Hepatocyte (in vitro differentiated cells): ENCODE data around the gene ADGRL3.

Experiments
- EZH2 ChIP-seq: fragments of 200-600 bp; sonication (generic); IDR thresholded peaks from 2 replicates; pipeline ENCODE4 v1.6.1; 2016; ENCODE audit warnings: antibody characterized with exemption, mild to moderate bottlenecking, borderline replicate concordance
- EZH2phosphoT487 ChIP-seq: fragments of 200-600 bp; sonication (generic); IDR thresholded peaks from one replicate; pipeline ENCODE4 v1.6.1; 2018; ENCODE audit warnings: antibody characterized with exemption, mild to moderate bottlenecking, low read depth, moderate library complexity; ENCODE audit not compliant: unreplicated experiment, severe bottlenecking
- TF ChIP-seq, protein P1 (sequence below): fragments of 200-600 bp; sonication (generic); IDR thresholded peaks from 2 replicates; pipeline ENCODE4 v1.5.1; 2016; ENCODE audit warnings: antibody characterized with exemption, mild to moderate bottlenecking; ENCODE audit not compliant: poor library complexity

DNA sequence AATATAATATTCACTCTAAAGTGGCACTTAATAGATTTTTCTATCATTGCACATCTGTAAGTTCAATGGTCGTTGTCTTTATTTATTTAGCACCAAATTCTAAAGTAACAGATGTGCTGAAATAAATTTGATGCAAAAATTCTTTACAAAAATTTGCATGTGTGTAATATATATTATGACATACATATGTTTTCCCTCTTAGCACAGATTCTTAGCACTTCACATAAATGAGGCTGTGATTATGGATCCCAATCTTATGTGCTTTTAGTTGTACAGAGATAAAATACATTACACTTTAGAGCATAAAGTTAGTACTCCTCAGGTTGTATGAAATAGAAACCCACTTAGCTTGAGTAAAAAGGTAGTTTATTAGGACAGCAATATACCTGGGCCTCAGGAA lies 915.1 kb downstream of the ADGRL3 start:
- TF ChIP-seq, protein P1, sequence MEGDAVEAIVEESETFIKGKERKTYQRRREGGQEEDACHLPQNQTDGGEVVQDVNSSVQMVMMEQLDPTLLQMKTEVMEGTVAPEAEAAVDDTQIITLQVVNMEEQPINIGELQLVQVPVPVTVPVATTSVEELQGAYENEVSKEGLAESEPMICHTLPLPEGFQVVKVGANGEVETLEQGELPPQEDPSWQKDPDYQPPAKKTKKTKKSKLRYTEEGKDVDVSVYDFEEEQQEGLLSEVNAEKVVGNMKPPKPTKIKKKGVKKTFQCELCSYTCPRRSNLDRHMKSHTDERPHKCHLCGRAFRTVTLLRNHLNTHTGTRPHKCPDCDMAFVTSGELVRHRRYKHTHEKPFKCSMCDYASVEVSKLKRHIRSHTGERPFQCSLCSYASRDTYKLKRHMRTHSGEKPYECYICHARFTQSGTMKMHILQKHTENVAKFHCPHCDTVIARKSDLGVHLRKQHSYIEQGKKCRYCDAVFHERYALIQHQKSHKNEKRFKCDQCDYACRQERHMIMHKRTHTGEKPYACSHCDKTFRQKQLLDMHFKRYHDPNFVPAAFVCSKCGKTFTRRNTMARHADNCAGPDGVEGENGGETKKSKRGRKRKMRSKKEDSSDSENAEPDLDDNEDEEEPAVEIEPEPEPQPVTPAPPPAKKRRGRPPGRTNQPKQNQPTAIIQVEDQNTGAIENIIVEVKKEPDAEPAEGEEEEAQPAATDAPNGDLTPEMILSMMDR = no peak
- TF ChIP-seq EZH2 = no peak
- no peak for TF ChIP-seq EZH2phosphoT487
